Upper lobe of right lung (tissue), 1 donor: ENCODE data around the gene LRRC70. TPM values are rescaled to one million over a fixed set of nuclear protein-coding genes. Genes with fewer than 3 reads are reported as not detected.
"Not testable (repeated sequence)": the region's sequence is repeated elsewhere in the genome, so short reads cannot be mapped to it uniquely, and the experiment has no call there.

Experiments
- ATAC-seq: fragments of 200-7000 bp; cut with Tn5 transposase; one replicate; pipeline ENCODE4 v1.9.1; 2020; ENCODE audit warnings: mild to moderate bottlenecking, moderate library complexity
- DNase-seq: peaks from one replicate; pipeline ENCODE4 v3.0.0-alpha.2; 2020
- H3K27ac ChIP-seq: fragments of 200-600 bp; one replicate; pipeline ENCODE4 v1.8.0; 2022
- H3K27me3 ChIP-seq: fragments of 200-600 bp; one replicate; pipeline ENCODE4 v1.8.0; 2022; ENCODE audit warnings: mild to moderate bottlenecking
- H3K36me3 ChIP-seq: fragments of 200-600 bp; one replicate; pipeline ENCODE4 v1.8.0; 2022
- H3K4me1 ChIP-seq: fragments of 200-600 bp; one replicate; pipeline ENCODE4 v1.8.0; 2022
- H3K4me3 ChIP-seq: fragments of 200-600 bp; one replicate; pipeline ENCODE4 v1.8.0; 2022; ENCODE audit warnings: mild to moderate bottlenecking
- H3K9me3 ChIP-seq: fragments of 200-600 bp; one replicate; pipeline ENCODE4 v1.8.0; 2022
- intact Hi-C: fragments of 100-400 bp; cut with DNase I; formaldehyde crosslinking; loops from one replicate; pipeline ENCODE4 v1.11.0; 2022
- total RNA-seq: library from RNA; stranded (reverse); fragmentation: NEBNext Ultra II Directional; extraction: Animal tissue kit (Norgen Biotek cat#: 25700); gene quantifications from one replicate; pipeline ENCODE4 v1.2.1, GENCODE V29; 2021
- TF ChIP-seq, protein P1 (sequence below): fragments of 200-600 bp; IDR thresholded peaks from one replicate; pipeline ENCODE4 v1.8.0; 2022; ENCODE audit warnings: antibody characterized with exemption
- donor health status: DM: no; HTN: yes; CAD: no; lungs with severe emphysema.

The LRRC70 gene
- total RNA-seq, 1 donor from 2014 or later, result 2.4 TPM

DNA sequence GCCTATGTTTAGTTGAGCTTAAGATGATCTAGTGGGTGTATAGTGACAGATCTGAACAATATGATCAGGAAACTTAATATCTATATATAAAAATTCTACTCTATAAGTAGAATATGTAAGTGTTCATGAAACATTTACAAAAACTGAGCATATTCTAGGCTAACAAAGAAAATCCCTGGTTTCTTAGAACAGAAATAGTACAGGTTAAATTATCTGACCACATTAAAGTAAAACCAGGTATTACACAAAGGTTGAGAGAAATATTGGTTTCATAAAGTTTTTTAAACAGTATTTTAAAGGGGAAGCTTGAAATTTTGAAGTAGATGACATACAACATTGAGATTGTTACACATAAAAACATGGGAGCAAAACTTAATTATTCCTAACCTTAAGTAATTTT is 39.3 kb downstream of the LRRC70 start:
- Histone ChIP-seq H3K9me3 (no peaks in the 10 kb centered on the region), H3K27me3 (no peaks in the 10 kb centered on the region), H3K4me3 (no peak overlapping the region), H3K27ac (no peak overlapping the region), H3K36me3 (no peaks in the 10 kb centered on the region), H3K4me1 (no peaks in the 10 kb centered on the region)
- TF ChIP-seq, protein P1, sequence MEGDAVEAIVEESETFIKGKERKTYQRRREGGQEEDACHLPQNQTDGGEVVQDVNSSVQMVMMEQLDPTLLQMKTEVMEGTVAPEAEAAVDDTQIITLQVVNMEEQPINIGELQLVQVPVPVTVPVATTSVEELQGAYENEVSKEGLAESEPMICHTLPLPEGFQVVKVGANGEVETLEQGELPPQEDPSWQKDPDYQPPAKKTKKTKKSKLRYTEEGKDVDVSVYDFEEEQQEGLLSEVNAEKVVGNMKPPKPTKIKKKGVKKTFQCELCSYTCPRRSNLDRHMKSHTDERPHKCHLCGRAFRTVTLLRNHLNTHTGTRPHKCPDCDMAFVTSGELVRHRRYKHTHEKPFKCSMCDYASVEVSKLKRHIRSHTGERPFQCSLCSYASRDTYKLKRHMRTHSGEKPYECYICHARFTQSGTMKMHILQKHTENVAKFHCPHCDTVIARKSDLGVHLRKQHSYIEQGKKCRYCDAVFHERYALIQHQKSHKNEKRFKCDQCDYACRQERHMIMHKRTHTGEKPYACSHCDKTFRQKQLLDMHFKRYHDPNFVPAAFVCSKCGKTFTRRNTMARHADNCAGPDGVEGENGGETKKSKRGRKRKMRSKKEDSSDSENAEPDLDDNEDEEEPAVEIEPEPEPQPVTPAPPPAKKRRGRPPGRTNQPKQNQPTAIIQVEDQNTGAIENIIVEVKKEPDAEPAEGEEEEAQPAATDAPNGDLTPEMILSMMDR, result no peak
- intact Hi-C loops, result no loop called here
- DNase-seq, result no peak
- ATAC-seq, result no peak

DNA sequence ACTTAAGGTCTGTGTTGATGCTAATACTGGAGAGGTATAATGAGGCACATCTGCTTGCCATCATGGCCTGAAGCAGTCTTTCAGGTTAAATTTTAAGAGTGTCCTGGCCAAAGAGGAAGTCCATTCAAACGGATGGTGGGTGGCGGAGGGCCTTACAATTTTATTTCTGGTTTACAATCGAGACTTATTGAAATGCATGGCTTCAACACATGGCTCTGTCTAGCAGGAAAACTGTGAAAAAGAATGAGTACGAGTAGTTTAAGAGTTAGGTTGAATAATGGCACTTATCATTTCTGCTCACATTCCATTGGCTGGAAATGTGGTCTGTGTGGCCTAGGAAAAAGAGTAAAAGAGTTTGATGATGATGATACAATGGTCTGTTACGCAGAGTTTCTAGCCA is 42.1 kb downstream of the LRRC70 start:
- TF ChIP-seq, protein P1, result no peak
- Histone ChIP-seq H3K36me3 (no peaks in the 10 kb centered on the region), H3K4me1 (no peaks in the 10 kb centered on the region), H3K4me3 (no peak overlapping the region), H3K27me3 (no peaks in the 10 kb centered on the region), H3K9me3 (no peaks in the 10 kb centered on the region), H3K27ac (no peak overlapping the region)
- ATAC-seq, result no peak
- intact Hi-C loops, result no loop called here
- DNase-seq, result no peak

DNA sequence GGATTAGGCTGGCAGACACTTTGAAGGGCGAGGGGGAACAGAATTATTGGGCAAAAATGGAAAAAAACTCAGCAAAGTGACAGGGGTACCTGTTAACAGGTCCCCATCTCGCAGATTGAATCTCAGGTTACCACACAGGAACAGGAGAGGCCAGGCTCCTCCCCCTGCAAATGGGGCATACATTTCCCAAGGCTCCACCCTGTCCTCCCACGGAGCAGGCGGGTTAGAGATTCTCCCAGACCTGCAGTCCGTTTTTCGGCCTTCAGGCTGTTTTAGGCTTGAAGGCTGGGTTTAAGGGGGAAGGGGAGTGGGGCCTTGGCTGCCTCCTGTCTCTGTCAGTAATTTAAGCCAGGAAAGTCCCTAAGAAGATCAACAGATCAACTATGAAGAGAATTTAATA is 42.7 kb downstream of the LRRC70 start:
- Histone ChIP-seq H3K27ac (no peak overlapping the region), H3K9me3 (no peaks in the 10 kb centered on the region), H3K36me3 (no peaks in the 10 kb centered on the region), H3K27me3 (no peaks in the 10 kb centered on the region), H3K4me3 (no peak overlapping the region), H3K4me1 (no peaks in the 10 kb centered on the region)
- intact Hi-C loops, result no loop called here
- no peak for ATAC-seq
- TF ChIP-seq, protein P1, result no peak
- DNase-seq, result no peak

DNA sequence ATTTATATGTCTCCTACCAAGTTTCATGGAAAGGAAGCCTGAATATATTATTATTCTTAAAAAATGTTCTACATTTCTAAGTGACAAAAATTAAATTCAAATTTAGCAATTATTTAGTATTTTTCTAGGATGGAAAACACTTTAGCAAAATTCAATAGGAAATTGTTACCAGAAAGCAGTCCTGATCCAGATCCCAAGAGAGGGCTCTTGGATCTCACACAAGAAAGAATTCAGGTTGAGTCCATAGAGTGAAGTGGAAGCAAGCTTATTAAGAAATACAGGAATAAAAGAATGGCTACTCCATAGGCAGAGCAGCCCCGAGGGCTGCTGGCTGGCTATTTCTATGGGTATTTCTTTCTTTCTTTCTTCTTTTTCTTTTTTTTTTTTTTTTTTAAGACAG is 44.7 kb downstream of the LRRC70 start:
- no peak for ATAC-seq
- TF ChIP-seq, protein P1, result no peak
- Histone ChIP-seq H3K36me3 (peaks cover 12% of the 10 kb centered on the region), H3K27ac (no peak overlapping the region), H3K9me3 (no peaks in the 10 kb centered on the region), H3K4me3 (no peak overlapping the region), H3K27me3 (no peaks in the 10 kb centered on the region), H3K4me1 (no peaks in the 10 kb centered on the region)
- intact Hi-C loops, result no loop called here
- DNase-seq, result no peak

DNA sequence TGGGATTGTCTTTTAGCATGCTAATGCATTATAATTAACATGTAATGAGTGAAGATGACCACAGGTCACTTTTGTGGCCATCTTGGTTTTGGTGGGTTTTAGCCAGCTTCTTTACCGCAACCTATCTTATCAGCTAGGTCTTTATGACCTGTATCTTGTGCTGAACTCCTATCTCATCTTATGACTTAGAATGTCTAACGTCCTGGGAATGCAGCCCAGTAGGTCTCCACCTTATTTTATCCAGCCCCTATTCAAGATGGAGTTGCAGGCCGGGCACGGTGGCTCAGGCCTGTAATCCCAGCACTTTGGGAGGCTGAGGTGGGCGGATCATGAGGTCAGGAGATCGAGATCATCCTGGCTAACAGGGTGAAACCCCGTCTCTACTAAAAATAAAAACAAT is 45.8 kb downstream of the LRRC70 start:
- H3K4me1 ChIP-seq, H3K27me3 ChIP-seq, H3K27ac ChIP-seq, H3K4me3 ChIP-seq, ATAC-seq, H3K9me3 ChIP-seq, DNase-seq, intact Hi-C loops: not testable (repeated sequence)
- H3K36me3 ChIP-seq, result peaks cover 24% of the 10 kb centered on the region

DNA sequence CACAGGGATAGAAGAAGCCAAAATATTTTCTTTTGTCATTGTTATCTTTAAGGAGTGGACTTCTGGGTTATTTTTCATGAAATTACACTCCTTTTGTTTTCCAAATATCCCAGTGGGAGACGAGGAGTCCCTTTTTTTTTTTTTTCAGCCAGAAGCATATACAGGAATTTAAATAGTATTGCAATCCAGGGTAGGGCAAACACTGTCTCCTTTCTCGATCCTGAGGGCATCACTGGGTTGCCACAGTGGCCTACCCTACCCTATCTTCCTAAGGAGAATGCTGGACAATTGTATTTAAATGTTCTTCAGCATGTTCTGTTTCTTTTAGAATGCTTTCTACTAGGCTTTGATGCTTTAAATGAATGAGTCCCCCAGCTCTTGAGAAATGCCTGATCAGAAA is 47.9 kb downstream of the LRRC70 start:
- Histone ChIP-seq H3K4me3 (no peak overlapping the region), H3K27ac (no peak overlapping the region), H3K27me3 (no peaks in the 10 kb centered on the region), H3K36me3 (peaks cover 24% of the 10 kb centered on the region), H3K4me1 (no peaks in the 10 kb centered on the region), H3K9me3 (no peaks in the 10 kb centered on the region)
- ATAC-seq (no peak), DNase-seq (no peak)
- intact Hi-C loops, result no loop called here
- TF ChIP-seq, protein P1, result no peak
